ENCODE data around the gene PPP1CC.
"Not testable (repeated sequence)": the region's sequence is repeated elsewhere in the genome, so short reads cannot be mapped to it uniquely, and the experiment has no call there.

PPP1CC gene

DNA sequence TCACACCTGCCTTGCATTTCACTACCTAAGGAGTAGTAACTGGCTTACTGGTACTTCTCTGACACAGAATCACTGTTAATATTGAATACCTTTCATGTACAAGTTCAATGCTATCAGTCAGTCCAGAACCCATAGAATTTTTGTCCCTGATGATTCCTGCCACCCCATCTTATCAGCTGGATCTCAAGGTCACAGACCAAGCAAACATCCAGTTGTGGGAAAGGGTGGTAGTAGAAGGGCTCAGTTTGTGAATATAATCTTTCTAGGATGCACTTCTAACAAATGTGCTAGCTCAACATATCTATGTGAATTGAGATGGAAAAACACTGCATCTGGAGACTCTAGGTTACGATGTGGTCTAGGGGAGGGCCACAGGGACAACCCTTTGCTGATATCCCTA lies 14.1 kb downstream of the PPP1CC start:
- Histone ChIP-seq H3K4me1 (ENCODE audit: control insufficient read depth in 1 of 2, insufficient read depth in 2 of 2, low read length in 2 of 2) (peaks cover 18% of the 10 kb centered on the region in 2 donors), H3K9me3 (ENCODE audit: control insufficient read depth in 1 of 2, low read length in 2 of 2) (no peaks in the 10 kb centered on the region), H3K4me3 (ENCODE audit: low read depth in 1 of 2, low read length in 2 of 2) (no peak overlapping the region), H3K27me3 (ENCODE audit: control insufficient read depth in 1 of 2, insufficient read depth in 2 of 2, low read length in 2 of 2) (no peaks in the 10 kb centered on the region), H3K9ac (ENCODE audit: low read depth in 1 of 2, low read length in 2 of 2) (no peak overlapping the region), H3K27ac (ENCODE audit: low read depth, low read length) (no peak overlapping the region), H3K36me3 (ENCODE audit: control insufficient read depth in 1 of 2, insufficient read depth in 2 of 2, low read length in 2 of 2) (peaks cover 52 to 83% of the 10 kb centered on the region in 2 donors)

DNA sequence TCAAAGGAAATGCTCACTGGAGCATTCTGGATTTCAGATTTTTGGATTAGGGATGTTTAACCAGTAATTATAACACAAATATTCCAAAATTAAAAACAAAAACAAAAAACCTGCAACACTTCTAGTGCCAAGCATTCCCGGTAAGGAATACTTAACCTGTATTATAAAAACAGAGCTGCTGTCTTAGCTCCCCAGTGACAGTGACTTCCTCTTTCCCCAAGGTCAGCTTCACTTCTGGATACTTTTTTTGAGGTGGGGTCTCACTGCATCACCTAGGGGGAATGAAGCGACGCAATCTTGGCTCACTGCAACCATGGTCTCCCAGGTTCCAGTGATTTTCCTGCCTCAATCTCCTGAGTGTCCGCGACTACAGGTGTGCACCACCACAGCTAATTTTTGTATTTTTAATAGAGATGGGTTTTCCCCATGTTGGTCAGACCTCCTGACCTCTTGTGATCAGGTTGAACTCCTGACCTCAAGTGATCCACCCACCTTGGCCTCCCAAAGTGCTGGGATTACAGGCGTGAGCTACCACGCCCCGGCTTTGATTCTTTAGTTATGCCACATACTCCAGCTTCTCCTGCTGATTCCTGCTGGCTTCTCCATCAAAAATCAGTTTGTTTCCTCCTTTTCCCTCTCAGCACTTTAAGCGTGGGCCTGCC lies 15.9 kb downstream of the PPP1CC start:
- no peak overlapping the region for H3K4me3 ChIP-seq (ENCODE audit: low read depth in 1 of 2, low read length in 2 of 2)
- no peaks in the 10 kb centered on the region for H3K27me3 ChIP-seq (ENCODE audit: control insufficient read depth in 1 of 2, insufficient read depth in 2 of 2, low read length in 2 of 2)
- no peak overlapping the region for H3K27ac ChIP-seq (ENCODE audit: low read depth, low read length)
- H3K9me3 ChIP-seq (ENCODE audit: control insufficient read depth in 1 of 2, low read length in 2 of 2), result no peaks in the 10 kb centered on the region
- no peak overlapping the region for H3K9ac ChIP-seq (ENCODE audit: low read depth in 1 of 2, low read length in 2 of 2)
- H3K4me1 ChIP-seq (ENCODE audit: control insufficient read depth in 1 of 2, insufficient read depth in 2 of 2, low read length in 2 of 2), result peaks cover 4 to 6% of the 10 kb centered on the region in 2 donors
- H3K36me3 ChIP-seq (ENCODE audit: control insufficient read depth in 1 of 2, insufficient read depth in 2 of 2, low read length in 2 of 2), result peaks cover 59 to 92% of the 10 kb centered on the region in 2 donors

DNA sequence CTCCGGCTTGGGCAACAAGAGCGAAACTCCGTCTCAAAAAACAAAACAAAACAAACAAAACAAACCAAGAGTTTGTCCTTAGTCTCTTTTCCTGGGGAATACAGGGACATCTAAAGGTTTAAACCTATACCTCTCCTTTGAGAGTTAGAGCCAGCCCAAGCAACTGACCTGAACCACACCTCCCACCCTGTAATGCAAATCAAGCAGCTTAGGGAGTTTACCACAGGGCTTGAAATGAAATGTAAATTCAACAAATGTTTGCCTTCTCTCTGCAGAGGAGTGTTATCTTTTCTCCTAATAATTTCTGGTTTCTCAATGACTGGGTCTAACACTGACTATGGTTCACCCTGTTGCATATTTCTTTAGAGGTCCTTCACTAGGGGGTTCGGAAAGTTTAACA lies 16.7 kb downstream of the PPP1CC start:
- no peak overlapping the region for H3K4me3 ChIP-seq (ENCODE audit: low read depth in 1 of 2, low read length in 2 of 2)
- no peaks in the 10 kb centered on the region for H3K9me3 ChIP-seq (ENCODE audit: control insufficient read depth in 1 of 2, low read length in 2 of 2)
- no peaks in the 10 kb centered on the region for H3K27me3 ChIP-seq (ENCODE audit: control insufficient read depth in 1 of 2, insufficient read depth in 2 of 2, low read length in 2 of 2)
- H3K4me1 ChIP-seq (ENCODE audit: control insufficient read depth in 1 of 2, insufficient read depth in 2 of 2, low read length in 2 of 2), result peaks cover 0 to 4% of the 10 kb centered on the region in 2 donors
- H3K36me3 ChIP-seq (ENCODE audit: control insufficient read depth in 1 of 2, insufficient read depth in 2 of 2, low read length in 2 of 2), result peaks cover 60 to 93% of the 10 kb centered on the region in 2 donors
- no peak overlapping the region for H3K27ac ChIP-seq (ENCODE audit: low read depth, low read length)
- no peak overlapping the region for H3K9ac ChIP-seq (ENCODE audit: low read depth in 1 of 2, low read length in 2 of 2)

DNA sequence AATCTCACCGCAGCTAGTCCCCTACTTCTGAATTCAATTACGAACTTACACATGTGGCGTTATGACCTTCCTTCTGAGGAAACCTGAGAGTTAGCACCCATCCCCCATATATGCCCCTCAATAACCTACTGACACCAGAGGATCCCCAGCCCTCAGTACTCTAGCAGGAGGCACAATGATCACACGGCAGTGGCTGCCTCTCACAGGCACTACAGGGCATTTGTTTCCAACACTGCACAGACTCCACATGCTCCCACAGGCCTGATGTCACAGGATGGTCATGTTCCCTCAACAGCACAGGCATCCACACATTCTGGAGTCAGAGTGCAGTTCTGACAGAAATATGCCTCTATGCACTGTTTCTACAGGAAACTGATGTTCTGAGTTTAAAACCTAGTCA lies 17.4 kb downstream of the PPP1CC start:
- no peak overlapping the region for H3K9ac ChIP-seq (ENCODE audit: low read depth in 1 of 2, low read length in 2 of 2)
- no peaks in the 10 kb centered on the region for H3K9me3 ChIP-seq (ENCODE audit: control insufficient read depth in 1 of 2, low read length in 2 of 2)
- H3K4me1 ChIP-seq (ENCODE audit: control insufficient read depth in 1 of 2, insufficient read depth in 2 of 2, low read length in 2 of 2), result peaks cover 0 to 4% of the 10 kb centered on the region in 2 donors
- peaks cover 63 to 94% of the 10 kb centered on the region in 2 donors for H3K36me3 ChIP-seq (ENCODE audit: control insufficient read depth in 1 of 2, insufficient read depth in 2 of 2, low read length in 2 of 2)
- H3K4me3 ChIP-seq (ENCODE audit: low read depth in 1 of 2, low read length in 2 of 2), result no peak overlapping the region
- H3K27me3 ChIP-seq (ENCODE audit: control insufficient read depth in 1 of 2, insufficient read depth in 2 of 2, low read length in 2 of 2), result no peaks in the 10 kb centered on the region
- no peak overlapping the region for H3K27ac ChIP-seq (ENCODE audit: low read depth, low read length)

DNA sequence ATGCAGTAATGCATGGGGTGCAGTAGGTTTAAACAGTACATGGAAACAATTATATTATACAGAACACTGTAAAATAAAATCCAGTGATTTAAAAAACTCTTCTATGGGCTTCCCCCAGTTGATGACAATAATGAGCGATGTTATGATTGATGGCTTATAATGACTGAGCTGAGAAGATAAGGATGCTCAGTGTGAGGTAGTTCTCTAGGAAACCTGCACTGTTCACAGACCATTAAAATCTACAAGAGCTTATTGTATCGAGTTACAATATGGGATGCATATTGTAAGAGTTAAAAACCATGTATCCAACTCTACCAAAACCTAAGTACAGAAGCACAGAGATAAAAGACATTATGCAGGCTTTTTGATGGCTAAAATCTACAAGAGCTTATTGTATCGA lies 19.8 kb downstream of the PPP1CC start:
- H3K4me1 ChIP-seq (ENCODE audit: control insufficient read depth in 1 of 2, insufficient read depth in 2 of 2, low read length in 2 of 2); H3K9ac ChIP-seq (ENCODE audit: low read depth in 1 of 2, low read length in 2 of 2); H3K27me3 ChIP-seq (ENCODE audit: control insufficient read depth in 1 of 2, insufficient read depth in 2 of 2, low read length in 2 of 2); H3K27ac ChIP-seq (ENCODE audit: low read depth, low read length); H3K9me3 ChIP-seq (ENCODE audit: control insufficient read depth in 1 of 2, low read length in 2 of 2); H3K4me3 ChIP-seq (ENCODE audit: low read depth in 1 of 2, low read length in 2 of 2): not testable (repeated sequence)
- H3K36me3 ChIP-seq (ENCODE audit: control insufficient read depth in 1 of 2, insufficient read depth in 2 of 2, low read length in 2 of 2), result peaks cover 69 to 98% of the 10 kb centered on the region in 2 donors

DNA sequence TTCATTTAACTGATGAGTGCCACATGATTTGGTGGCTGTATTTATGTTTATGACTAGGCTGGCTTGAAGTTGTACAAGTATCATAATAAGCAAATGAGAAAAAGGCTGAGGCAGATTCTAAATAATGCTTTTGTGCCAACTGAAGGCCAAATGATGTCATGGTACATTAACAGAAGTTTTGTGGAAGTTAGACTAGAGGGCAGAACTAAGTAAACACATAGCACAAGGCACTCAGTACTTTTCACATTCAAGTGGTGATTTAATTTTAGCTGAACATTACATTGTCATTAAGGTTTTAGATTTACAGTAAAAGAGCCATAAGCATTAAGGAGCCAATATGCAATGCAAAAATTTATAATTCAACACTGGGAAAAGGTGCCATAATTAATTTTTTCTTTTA lies 21.1 kb downstream of the PPP1CC start:
- Histone ChIP-seq H3K27ac (ENCODE audit: low read depth, low read length) (no peak overlapping the region), H3K9ac (ENCODE audit: low read depth in 1 of 2, low read length in 2 of 2) (no peak overlapping the region), H3K4me3 (ENCODE audit: low read depth in 1 of 2, low read length in 2 of 2) (no peak overlapping the region), H3K36me3 (ENCODE audit: control insufficient read depth in 1 of 2, insufficient read depth in 2 of 2, low read length in 2 of 2) (peaks cover 61 to 97% of the 10 kb centered on the region in 2 donors), H3K27me3 (ENCODE audit: control insufficient read depth in 1 of 2, insufficient read depth in 2 of 2, low read length in 2 of 2) (no peaks in the 10 kb centered on the region), H3K4me1 (ENCODE audit: control insufficient read depth in 1 of 2, insufficient read depth in 2 of 2, low read length in 2 of 2) (no peaks in the 10 kb centered on the region), H3K9me3 (ENCODE audit: control insufficient read depth in 1 of 2, low read length in 2 of 2) (no peaks in the 10 kb centered on the region)

DNA sequence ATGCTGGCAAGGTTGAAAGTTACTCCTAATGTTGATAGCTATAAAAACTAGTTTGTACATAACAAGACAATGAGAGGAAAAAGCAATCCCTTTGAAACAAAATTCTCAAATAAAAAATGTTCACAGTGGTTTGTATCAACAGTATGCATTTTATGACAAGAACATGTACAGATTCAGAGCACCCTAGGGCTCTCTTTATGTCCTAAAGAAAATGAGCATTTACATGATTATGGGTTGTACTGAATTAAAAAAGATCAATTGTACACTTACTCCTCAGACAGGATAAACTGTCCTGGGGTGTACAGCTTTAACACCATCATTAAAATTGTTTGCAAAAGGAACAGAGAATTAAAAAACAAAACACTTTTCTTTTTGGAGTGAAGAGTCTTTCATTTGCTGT lies 22.2 kb downstream of the PPP1CC start:
- Histone ChIP-seq H3K9me3 (ENCODE audit: control insufficient read depth in 1 of 2, low read length in 2 of 2) (no peaks in the 10 kb centered on the region), H3K9ac (ENCODE audit: low read depth in 1 of 2, low read length in 2 of 2) (no peak overlapping the region), H3K27ac (ENCODE audit: low read depth, low read length) (no peak overlapping the region), H3K27me3 (ENCODE audit: control insufficient read depth in 1 of 2, insufficient read depth in 2 of 2, low read length in 2 of 2) (no peaks in the 10 kb centered on the region), H3K36me3 (ENCODE audit: control insufficient read depth in 1 of 2, insufficient read depth in 2 of 2, low read length in 2 of 2) (peaks cover 55 to 89% of the 10 kb centered on the region in 2 donors), H3K4me3 (ENCODE audit: low read depth in 1 of 2, low read length in 2 of 2) (no peak overlapping the region), H3K4me1 (ENCODE audit: control insufficient read depth in 1 of 2, insufficient read depth in 2 of 2, low read length in 2 of 2) (no peaks in the 10 kb centered on the region)

DNA sequence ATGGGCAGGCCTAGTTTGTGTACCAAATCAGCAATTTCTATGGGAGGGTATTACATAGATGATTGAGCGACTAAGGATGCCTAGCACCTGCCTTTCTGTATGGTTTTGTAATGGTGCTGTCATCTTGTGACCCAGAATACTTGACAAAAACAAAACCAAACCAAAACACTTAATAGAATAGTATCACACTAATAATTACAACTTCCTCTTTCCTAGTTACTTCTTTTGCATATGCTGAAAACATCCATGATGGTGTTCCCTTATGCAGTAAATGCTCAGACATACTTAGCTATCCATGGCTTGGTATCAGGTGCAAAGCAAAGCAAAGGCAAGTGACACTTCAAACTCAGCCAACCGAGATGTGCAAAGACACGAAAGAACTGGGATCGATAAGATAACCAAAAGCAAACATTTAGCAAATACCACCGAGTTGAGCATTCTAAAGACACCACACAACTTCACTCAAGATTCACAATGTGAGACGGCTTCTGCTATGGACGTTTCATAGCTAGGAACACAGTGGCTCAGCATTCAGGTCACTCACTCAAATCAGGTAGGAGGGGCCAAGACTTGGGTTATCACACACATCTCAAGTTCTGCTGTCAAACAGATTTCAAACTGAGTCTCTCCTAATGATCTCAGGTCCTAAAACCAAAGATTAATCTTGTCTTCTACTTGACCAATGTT lies 24.3 kb downstream of the PPP1CC start:
- H3K27ac ChIP-seq (ENCODE audit: low read depth, low read length), result no peak overlapping the region
- H3K27me3 ChIP-seq (ENCODE audit: control insufficient read depth in 1 of 2, insufficient read depth in 2 of 2, low read length in 2 of 2), result no peaks in the 10 kb centered on the region
- peaks cover 48 to 67% of the 10 kb centered on the region in 2 donors for H3K36me3 ChIP-seq (ENCODE audit: control insufficient read depth in 1 of 2, insufficient read depth in 2 of 2, low read length in 2 of 2)
- no peaks in the 10 kb centered on the region for H3K4me1 ChIP-seq (ENCODE audit: control insufficient read depth in 1 of 2, insufficient read depth in 2 of 2, low read length in 2 of 2)
- no peak overlapping the region for H3K9ac ChIP-seq (ENCODE audit: low read depth in 1 of 2, low read length in 2 of 2)
- no peaks in the 10 kb centered on the region for H3K9me3 ChIP-seq (ENCODE audit: control insufficient read depth in 1 of 2, low read length in 2 of 2)
- H3K4me3 ChIP-seq (ENCODE audit: low read depth in 1 of 2, low read length in 2 of 2), result no peak overlapping the region

DNA sequence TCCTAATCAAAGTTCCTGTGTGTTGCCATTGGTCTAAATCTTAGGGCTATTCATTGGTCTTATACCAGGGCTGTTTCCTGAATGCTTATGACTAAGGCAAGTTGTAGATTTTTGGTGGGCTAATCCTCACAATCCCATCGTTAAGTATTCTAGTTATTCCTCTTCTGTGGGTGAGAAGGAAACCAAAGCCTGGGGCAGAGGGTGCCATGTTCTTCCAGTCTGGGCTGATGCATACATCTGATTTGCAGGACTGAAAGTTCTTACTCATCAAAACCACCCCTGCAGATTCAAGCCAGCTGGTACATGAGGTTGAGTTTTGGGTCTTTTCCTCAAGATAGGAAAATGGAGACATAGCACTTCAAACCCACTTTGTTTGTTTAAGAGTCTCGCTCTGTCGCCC lies 25.7 kb downstream of the PPP1CC start:
- H3K9me3 ChIP-seq (ENCODE audit: control insufficient read depth in 1 of 2, low read length in 2 of 2), result no peaks in the 10 kb centered on the region
- H3K27ac ChIP-seq (ENCODE audit: low read depth, low read length), result no peak overlapping the region
- H3K4me3 ChIP-seq (ENCODE audit: low read depth in 1 of 2, low read length in 2 of 2), result no peak overlapping the region
- H3K9ac ChIP-seq (ENCODE audit: low read depth in 1 of 2, low read length in 2 of 2), result no peak overlapping the region
- no peaks in the 10 kb centered on the region for H3K4me1 ChIP-seq (ENCODE audit: control insufficient read depth in 1 of 2, insufficient read depth in 2 of 2, low read length in 2 of 2)
- peaks cover 42 to 54% of the 10 kb centered on the region in 2 donors for H3K36me3 ChIP-seq (ENCODE audit: control insufficient read depth in 1 of 2, insufficient read depth in 2 of 2, low read length in 2 of 2)
- no peaks in the 10 kb centered on the region for H3K27me3 ChIP-seq (ENCODE audit: control insufficient read depth in 1 of 2, insufficient read depth in 2 of 2, low read length in 2 of 2)

DNA sequence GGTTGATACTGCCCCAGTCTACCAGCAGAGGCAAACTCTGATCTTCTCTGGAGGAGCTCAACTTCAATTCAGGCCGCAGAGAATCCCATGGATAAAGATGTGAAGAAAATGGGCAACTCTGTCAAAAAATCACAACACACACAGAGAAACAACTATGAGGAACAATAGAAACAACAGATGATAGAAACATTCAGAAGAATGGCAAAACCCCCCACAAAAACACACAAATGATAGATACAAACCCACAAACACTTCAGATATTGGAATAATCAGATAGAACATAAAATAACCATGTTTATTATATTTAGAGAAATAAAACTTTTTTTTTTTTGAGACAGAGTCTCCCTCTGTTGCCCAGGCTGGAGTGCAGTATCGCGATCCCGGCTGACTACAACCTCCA lies 33.8 kb downstream of the PPP1CC start:
- Histone ChIP-seq H3K27me3 (ENCODE audit: control insufficient read depth in 1 of 2, insufficient read depth in 2 of 2, low read length in 2 of 2) (no peaks in the 10 kb centered on the region), H3K4me3 (ENCODE audit: low read depth in 1 of 2, low read length in 2 of 2) (no peak overlapping the region), H3K4me1 (ENCODE audit: control insufficient read depth in 1 of 2, insufficient read depth in 2 of 2, low read length in 2 of 2) (no peaks in the 10 kb centered on the region), H3K9ac (ENCODE audit: low read depth in 1 of 2, low read length in 2 of 2) (no peak overlapping the region), H3K36me3 (ENCODE audit: control insufficient read depth in 1 of 2, insufficient read depth in 2 of 2, low read length in 2 of 2) (no peaks in the 10 kb centered on the region), H3K9me3 (ENCODE audit: control insufficient read depth in 1 of 2, low read length in 2 of 2) (no peaks in the 10 kb centered on the region), H3K27ac (ENCODE audit: low read depth, low read length) (no peak overlapping the region)
